ENCODE data around the gene ZNF365.

ZNF365 gene

DNA sequence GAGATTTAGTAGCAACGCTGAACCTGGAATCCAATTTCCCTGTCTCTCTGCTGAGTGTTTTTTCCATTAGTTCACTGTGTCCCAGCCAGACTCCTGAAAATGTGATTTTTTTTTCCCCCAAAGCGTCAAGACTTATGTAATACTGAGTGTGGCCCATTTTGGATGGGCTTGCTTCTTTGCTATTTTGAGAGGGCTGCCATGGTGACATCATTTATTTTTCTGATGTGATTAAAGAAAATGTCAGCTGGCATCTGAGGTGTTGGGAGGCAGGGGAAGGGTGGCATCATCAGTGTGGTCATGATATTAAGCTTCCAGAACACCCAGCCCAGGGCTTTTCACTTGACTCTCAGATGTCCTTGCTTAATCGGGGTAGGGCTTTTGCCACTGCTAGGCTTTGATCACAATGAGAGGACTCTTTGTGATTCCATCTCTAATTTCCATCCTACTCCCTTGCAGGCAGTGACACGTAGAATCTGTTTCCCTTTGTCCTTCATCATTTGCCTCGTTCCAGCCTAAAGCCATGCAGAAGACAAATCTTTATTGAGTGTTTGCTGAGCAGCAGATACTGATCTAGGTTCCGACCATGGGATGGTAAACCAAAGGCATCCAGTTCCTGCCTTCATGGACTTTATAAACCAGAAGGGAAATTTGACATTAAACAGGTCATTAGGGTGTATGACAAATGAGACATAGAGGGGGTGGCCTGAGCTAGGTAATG is 7.4 kb downstream of the ZNF365 start:
- Histone ChIP-seq H2AFZ (ENCODE audit: low read depth, low read length) (no peak overlapping the region), H3K4me3 (ENCODE audit: low read length) (no peak overlapping the region), H3K9me3 (ENCODE audit: low read length) (no peaks in the 10 kb centered on the region), H3K4me1 (ENCODE audit: insufficient read depth, low read length) (peaks cover 5% of the 10 kb centered on the region), H3K27me3 (ENCODE audit: insufficient read depth, low read length) (peaks cover 6% of the 10 kb centered on the region), H3K36me3 (ENCODE audit: insufficient read depth, low read length) (no peaks in the 10 kb centered on the region)

DNA sequence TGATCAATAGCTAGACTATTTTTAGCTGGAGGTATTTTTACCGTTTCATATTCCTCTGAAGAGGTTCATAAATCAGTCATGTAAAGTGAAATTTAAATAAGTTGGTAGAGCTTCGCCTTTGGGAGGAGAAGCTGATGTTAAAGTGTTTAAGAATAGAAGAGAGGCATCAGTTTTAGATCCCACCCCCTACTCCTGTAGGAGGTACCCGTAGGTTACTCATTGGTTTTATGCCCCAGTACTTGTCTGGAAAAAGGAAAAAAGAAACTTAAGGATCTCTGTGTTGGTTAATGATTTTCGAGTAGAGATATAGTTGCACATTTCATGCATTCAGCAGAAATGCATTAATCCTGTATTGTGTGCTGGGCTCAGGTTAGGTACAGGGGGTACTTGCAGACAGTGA is 8.7 kb downstream of the ZNF365 start:
- H3K36me3 ChIP-seq (ENCODE audit: insufficient read depth, low read length): no peaks in the 10 kb centered on the region
- no peaks in the 10 kb centered on the region for H3K9me3 ChIP-seq (ENCODE audit: low read length)
- peaks cover 5% of the 10 kb centered on the region for H3K4me1 ChIP-seq (ENCODE audit: insufficient read depth, low read length)
- H2AFZ ChIP-seq (ENCODE audit: low read depth, low read length): no peak overlapping the region
- H3K27me3 ChIP-seq (ENCODE audit: insufficient read depth, low read length): no peaks in the 10 kb centered on the region
- no peak overlapping the region for H3K4me3 ChIP-seq (ENCODE audit: low read length)

DNA sequence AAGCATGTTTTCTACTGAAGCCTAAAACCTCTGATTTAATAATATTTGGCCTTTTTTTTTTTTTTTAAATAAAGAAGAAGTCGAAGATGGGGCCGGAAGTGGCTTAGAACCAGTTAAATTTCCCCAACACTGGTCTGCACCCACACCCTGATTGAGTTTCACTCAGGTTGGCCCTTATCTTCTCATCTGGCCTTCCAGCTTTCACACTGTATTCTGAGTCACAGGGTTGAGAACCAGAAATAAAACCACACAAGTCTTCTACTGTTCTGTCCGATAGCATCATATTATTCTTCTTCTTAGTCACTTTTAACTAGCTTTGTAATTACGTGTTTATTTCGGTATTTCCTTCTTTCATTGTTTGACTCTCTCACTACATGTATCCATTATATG is 9.9 kb downstream of the ZNF365 start:
- Histone ChIP-seq H3K4me3 (ENCODE audit: low read length) (no peak overlapping the region), H3K9me3 (ENCODE audit: low read length) (no peaks in the 10 kb centered on the region), H3K4me1 (ENCODE audit: insufficient read depth, low read length) (peaks cover 5% of the 10 kb centered on the region)

DNA sequence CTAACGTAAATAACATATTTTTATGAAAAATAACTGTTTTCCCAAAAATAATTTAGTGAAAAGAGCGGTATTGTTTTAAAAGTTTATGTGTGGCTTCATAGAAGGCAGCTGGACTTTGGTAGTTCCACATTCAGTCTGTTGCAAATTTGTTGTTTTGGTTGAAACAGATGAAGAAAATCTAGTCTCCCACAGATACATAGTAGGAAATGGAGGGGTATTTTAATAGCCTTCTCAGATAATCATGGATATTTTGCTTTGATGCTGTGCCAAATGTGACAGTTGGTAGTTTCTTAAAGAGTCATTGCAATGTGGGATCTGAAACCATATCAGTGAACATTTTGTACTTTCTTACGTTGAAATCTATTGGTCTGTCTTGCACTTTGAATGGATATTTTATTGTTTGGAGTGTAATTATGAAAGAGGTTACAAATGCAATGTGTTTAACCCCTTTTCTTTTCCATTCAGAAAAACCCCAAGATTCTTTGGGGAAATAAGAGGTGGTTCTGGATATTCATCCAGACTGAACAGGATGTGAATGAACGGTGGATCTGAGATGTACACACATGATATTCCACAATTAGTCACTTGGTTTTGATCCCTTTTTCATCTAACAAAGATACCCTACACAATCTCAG is 10.4 kb downstream of the ZNF365 start:
- no peaks in the 10 kb centered on the region for H3K27me3 ChIP-seq (ENCODE audit: insufficient read depth, low read length)
- no peaks in the 10 kb centered on the region for H3K9me3 ChIP-seq (ENCODE audit: low read length)
- H3K4me3 ChIP-seq (ENCODE audit: low read length): no peak overlapping the region
- H2AFZ ChIP-seq (ENCODE audit: low read depth, low read length): no peak overlapping the region
- peaks cover 5% of the 10 kb centered on the region for H3K4me1 ChIP-seq (ENCODE audit: insufficient read depth, low read length)
- no peaks in the 10 kb centered on the region for H3K36me3 ChIP-seq (ENCODE audit: insufficient read depth, low read length)

More for the DNA sequence above, 9.9 kb downstream of the ZNF365 start:
- Histone ChIP-seq H3K27me3 (ENCODE audit: insufficient read depth, low read length) (no peaks in the 10 kb centered on the region), H2AFZ (ENCODE audit: low read depth, low read length) (no peak overlapping the region), H3K36me3 (ENCODE audit: insufficient read depth, low read length) (no peaks in the 10 kb centered on the region)

DNA sequence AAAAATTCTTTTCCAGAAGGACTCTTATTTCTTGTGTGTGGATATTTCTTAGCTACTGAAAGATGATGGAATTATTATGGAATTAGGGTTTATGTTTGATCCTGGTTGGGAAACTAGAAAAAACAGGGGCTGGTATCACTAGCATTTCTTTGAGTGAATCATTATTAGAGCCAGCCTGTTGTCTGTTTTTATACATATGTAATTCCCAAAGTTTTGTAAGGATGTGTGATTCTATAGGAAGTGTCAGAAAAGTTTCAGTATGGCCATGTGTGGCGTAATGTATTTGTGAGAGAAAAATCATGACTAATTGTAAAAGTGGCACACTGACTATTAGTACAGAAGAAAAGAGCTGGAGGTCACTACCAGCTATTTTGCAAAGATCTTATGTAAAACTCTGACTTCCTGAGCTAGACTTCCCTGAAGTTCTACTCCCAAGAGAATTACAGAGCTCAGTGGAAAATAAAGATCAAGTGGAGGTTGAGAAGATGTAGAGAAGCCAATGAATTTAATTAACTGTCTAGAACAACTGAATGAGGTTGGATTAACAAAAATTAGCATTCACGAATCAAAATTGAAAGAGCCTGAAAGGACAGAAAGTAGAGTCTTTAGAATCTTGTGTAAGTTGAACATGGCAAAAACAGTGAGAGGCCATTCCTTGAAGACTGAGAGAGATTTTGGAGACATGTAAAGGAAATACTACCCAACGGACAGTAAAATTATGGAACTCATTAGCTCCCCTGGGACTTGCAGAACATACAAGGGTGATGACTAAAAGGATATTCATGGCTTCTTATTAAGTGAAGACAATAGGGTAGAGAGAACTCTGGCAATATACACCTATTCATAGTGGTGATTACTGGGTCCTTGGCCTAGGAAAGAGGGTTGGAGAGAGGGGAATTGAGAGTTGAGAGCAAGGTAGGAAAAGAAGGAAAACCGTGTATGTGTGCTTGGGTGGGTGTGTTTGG is 12.5 kb downstream of the ZNF365 start:
- Histone ChIP-seq H3K27me3 (ENCODE audit: insufficient read depth, low read length) (no peaks in the 10 kb centered on the region), H3K4me1 (ENCODE audit: insufficient read depth, low read length) (no peaks in the 10 kb centered on the region), H2AFZ (ENCODE audit: low read depth, low read length) (no peak overlapping the region), H3K36me3 (ENCODE audit: insufficient read depth, low read length) (no peaks in the 10 kb centered on the region), H3K4me3 (ENCODE audit: low read length) (no peak overlapping the region), H3K9me3 (ENCODE audit: low read length) (no peaks in the 10 kb centered on the region)

DNA sequence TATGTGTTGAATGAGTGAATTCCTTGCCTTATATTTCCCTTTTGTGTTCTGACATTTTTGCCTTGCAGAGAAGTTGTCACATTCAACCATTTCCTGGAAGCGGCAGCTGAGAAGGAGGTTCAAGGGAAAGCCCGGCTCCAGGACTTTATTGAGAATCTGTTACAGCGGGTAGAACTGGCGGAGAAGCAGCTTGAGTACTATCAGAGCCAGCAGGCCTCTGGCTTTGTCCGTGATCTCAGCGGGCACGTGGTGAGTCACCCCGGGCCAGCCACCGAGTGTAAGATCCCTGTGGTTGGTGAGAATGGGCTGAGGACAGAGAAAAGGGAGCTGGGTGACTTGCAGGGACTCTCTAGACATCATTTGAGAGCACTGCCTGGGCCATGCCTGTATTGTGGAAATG is 14.2 kb downstream of the ZNF365 start:
- Histone ChIP-seq H3K27me3 (ENCODE audit: insufficient read depth, low read length) (no peaks in the 10 kb centered on the region), H3K4me1 (ENCODE audit: insufficient read depth, low read length) (no peaks in the 10 kb centered on the region), H3K9me3 (ENCODE audit: low read length) (no peaks in the 10 kb centered on the region), H3K4me3 (ENCODE audit: low read length) (no peak overlapping the region), H2AFZ (ENCODE audit: low read depth, low read length) (no peak overlapping the region), H3K36me3 (ENCODE audit: insufficient read depth, low read length) (no peaks in the 10 kb centered on the region)

DNA sequence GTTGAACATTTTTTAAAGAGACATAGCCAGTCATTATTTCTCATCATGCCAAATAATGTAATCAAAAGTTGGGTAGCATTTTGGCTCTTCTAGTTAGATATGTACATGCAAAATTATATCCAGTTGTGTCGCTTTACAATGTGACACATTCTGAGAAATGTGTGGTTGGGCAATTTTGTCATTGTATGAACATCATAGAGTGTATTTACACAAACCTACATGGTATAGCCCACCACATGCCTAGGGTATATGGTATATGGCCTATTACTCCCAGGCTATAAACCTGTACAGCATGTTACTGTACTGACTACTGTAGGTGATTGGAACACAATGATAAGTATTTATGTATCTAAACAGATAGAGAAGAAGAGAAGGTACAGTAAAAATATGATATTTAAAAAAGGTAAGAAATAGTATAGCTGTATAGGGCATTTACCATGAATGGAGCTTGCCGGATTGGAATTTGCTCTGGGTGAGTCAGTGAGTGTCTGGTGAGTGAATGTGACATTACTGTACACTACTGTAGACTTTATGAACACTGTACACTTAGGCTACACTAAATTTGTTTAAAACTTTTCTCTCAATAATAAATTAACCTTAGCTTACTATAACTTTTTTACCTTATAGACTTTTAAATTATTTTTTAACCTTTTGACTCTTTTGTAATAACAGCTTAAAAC is 16.5 kb downstream of the ZNF365 start:
- Histone ChIP-seq H3K36me3 (ENCODE audit: insufficient read depth, low read length) (no peaks in the 10 kb centered on the region), H3K4me1 (ENCODE audit: insufficient read depth, low read length) (no peaks in the 10 kb centered on the region)

DNA sequence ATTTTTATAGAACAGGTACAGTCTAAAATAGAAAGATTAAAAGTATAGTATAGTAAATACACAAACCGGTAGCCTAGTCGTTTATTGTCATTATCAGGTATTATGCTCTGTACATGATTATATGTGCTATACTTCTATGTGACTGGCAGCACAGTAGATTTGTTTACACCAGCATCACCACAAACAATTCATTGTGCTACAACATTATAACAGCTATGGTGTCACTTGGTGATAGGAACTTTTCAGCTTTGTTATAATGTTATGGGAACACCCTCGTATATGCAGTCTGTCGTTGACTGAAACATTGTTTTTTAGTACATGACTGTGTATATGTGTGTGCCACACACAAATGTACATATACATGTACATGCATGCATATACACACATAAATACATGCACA is 19.1 kb downstream of the ZNF365 start:
- H3K27me3 ChIP-seq (ENCODE audit: insufficient read depth, low read length): no peaks in the 10 kb centered on the region
- H3K4me1 ChIP-seq (ENCODE audit: insufficient read depth, low read length): no peaks in the 10 kb centered on the region
- H3K4me3 ChIP-seq (ENCODE audit: low read length): no peak overlapping the region
- H3K9me3 ChIP-seq (ENCODE audit: low read length): no peaks in the 10 kb centered on the region
- no peaks in the 10 kb centered on the region for H3K36me3 ChIP-seq (ENCODE audit: insufficient read depth, low read length)
- H2AFZ ChIP-seq (ENCODE audit: low read depth, low read length): no peak overlapping the region

More for the DNA sequence above, 16.5 kb downstream of the ZNF365 start:
- Histone ChIP-seq H3K9me3 (ENCODE audit: low read length) (no peaks in the 10 kb centered on the region), H3K4me3 (ENCODE audit: low read length) (no peak overlapping the region), H2AFZ (ENCODE audit: low read depth, low read length) (no peak overlapping the region), H3K27me3 (ENCODE audit: insufficient read depth, low read length) (no peaks in the 10 kb centered on the region)

DNA sequence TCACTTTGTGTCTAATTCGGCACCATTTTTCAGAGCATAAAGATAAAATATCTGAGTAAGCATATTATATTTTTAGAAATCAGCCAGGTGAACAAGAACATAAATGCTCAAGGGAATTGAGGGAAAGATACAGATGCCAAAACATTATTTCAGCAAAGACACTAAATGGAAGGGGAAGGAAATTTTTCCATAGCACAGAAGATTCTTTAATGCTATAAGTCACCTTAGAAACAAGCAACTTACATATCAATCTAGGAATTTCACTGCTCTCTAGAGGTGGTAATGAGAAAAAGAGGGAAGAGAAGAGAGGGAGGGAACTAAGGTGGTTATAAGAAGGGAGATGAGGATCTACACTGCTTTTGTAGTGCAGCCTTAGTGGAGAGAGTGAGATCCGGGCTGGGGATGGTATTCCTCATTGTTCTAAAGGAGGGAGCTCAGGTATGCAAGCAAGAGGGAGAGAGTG is 20.4 kb downstream of the ZNF365 start:
- H3K4me1 ChIP-seq (ENCODE audit: insufficient read depth, low read length): no peaks in the 10 kb centered on the region
- no peaks in the 10 kb centered on the region for H3K27me3 ChIP-seq (ENCODE audit: insufficient read depth, low read length)
- H2AFZ ChIP-seq (ENCODE audit: low read depth, low read length): no peak overlapping the region
- no peaks in the 10 kb centered on the region for H3K36me3 ChIP-seq (ENCODE audit: insufficient read depth, low read length)
- no peak overlapping the region for H3K4me3 ChIP-seq (ENCODE audit: low read length)
- no peaks in the 10 kb centered on the region for H3K9me3 ChIP-seq (ENCODE audit: low read length)

DNA sequence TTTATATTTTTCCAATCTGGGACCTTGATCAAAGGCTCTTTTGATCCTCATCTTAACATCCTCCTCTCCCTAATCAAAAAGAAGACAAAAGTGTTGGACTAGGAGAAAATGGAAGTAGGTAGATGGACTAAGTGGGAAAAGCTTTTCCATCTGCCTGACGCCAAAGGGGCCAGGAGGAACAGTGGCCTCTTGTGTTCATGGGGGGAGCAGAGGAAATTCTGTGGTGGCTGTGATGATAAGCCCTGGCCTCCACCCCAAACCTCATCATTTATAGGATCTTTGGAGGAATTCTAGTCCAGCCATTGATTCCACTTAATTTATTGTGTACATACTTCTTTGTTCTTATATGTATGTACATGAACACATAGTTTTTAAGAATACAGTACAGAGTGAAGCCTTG is 21.7 kb downstream of the ZNF365 start:
- no peaks in the 10 kb centered on the region for H3K4me1 ChIP-seq (ENCODE audit: insufficient read depth, low read length)
- H3K27me3 ChIP-seq (ENCODE audit: insufficient read depth, low read length): no peaks in the 10 kb centered on the region
- H3K9me3 ChIP-seq (ENCODE audit: low read length): no peaks in the 10 kb centered on the region
- H3K36me3 ChIP-seq (ENCODE audit: insufficient read depth, low read length): no peaks in the 10 kb centered on the region
- H3K4me3 ChIP-seq (ENCODE audit: low read length): no peak overlapping the region
- no peak overlapping the region for H2AFZ ChIP-seq (ENCODE audit: low read depth, low read length)

DNA sequence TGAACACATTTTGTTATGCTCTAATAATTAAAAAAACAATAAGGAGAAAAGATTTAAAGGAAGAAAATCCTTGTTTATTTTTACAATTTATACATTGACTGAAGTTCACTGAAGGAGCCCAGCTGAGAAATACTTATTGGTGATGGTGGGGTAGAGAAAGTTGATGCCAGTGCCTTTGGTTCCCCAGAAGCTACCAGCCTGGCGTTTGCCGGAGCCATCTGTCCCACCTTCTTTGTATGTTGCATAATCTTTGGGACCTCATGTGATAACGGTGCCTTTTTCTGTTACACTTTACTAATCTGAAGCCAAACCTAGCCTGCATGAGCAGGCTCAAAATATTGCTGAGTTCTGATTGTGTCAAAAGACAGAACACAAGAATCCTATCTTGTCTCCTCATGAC is 22.7 kb downstream of the ZNF365 start:
- Histone ChIP-seq H3K36me3 (ENCODE audit: insufficient read depth, low read length) (no peaks in the 10 kb centered on the region), H3K4me3 (ENCODE audit: low read length) (no peak overlapping the region), H3K27me3 (ENCODE audit: insufficient read depth, low read length) (no peaks in the 10 kb centered on the region), H2AFZ (ENCODE audit: low read depth, low read length) (no peak overlapping the region), H3K9me3 (ENCODE audit: low read length) (no peaks in the 10 kb centered on the region), H3K4me1 (ENCODE audit: insufficient read depth, low read length) (no peaks in the 10 kb centered on the region)

DNA sequence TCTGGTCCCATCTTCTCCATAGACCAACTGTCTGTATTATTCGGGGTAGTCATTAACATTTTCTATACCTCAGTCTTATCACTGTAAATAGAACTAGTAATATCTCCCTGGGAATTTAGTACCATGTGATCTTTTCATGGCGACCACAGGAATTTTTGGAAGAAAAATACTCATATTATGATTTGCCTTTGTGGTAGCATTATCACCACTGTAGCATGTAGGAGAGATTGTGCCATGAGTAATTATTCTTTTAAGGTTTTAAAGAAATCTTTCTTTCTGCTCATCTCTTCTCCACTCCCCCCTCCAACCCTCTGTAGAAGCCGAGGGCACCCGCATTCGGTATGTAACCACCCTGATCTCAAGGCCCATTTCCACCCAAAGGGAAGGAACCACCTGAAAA is 25.0 kb downstream of the ZNF365 start:
- Histone ChIP-seq H3K9me3 (ENCODE audit: low read length) (no peaks in the 10 kb centered on the region), H3K4me3 (ENCODE audit: low read length) (no peak overlapping the region), H2AFZ (ENCODE audit: low read depth, low read length) (no peak overlapping the region), H3K4me1 (ENCODE audit: insufficient read depth, low read length) (no peaks in the 10 kb centered on the region), H3K36me3 (ENCODE audit: insufficient read depth, low read length) (no peaks in the 10 kb centered on the region), H3K27me3 (ENCODE audit: insufficient read depth, low read length) (no peaks in the 10 kb centered on the region)
